HG03558 (cell line): ENCODE measurements around the gene FCHSD1.

Experiments used
- ATAC-seq: cut with Tn5 transposase; IDR thresholded peaks from one replicate; pipeline ENCODE4 v1.9.1; 2021; ENCODE audit warnings: moderate number of reproducible peaks; ENCODE audit not compliant: unreplicated experiment; ENCODE audit errors: extremely low read depth

Gene FCHSD1

DNA sequence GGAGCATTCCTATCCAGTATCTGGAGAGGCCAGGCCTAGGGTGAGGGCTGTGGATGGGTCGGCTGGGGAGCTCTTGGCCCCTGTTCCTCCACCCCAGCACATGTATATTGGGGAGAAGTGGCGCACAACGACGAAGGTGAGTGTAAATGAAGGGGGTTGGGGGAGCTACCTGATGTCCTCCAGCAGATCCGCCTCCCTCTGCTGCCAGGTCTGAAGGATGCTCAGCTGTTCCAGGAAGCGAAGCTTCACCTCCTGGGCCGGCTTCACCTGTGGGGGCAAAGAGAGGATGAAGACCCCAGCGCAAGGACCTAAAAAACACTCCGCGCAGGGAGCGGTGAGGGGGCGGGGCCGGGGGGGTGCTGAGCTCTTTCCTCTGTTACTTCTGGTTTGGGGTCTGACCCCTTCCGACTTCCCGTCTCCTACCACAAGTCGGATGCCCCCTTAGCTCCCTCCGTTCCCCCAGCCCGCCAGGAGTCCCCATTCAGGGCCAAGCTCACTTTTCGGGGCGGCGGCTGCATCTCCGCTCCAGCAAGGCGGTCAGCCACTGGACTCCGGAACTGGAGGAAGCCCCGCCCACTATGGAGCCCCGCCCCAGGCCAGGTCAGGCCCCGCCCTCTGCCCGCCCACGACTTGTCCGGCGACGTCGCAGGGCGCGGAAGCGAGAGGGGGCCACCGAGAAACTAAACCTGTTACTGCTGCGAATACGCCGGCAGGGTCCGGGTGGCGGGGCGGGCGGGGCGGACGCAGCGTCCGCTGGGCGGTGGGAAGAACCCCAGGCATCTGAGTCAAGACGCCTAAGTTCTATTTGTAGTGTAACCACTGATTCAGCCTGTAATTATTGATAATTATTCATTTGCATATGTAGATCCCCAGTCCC is at the start of gene FCHSD1:
FCHSD1 (minus strand) TSS at position 568 of the 877 bp plus-strand sequence; CDS start at position 518, 50 bp downstream.
- peak; percentile 85 for ATAC-seq

DNA sequence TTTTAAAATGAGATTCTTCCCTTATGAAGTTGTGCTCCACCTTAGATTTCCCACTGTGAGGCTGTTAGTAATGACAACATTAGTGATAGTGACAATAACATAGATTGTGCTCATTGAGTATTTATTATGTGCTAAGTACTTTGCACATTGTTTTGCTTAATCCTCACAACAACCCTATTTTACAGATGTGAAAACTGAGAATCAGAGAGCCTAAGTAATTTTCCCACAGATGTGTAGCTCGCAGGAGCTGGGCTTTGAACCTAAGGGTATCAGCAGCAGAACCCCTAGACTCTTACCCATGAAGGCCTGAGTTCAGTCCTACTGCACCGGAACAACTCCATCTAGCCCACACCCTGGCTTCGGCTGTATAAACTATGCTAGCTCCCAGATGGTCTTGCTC is 46.4 kb upstream of the FCHSD1 start:
- ATAC-seq, result no peak

DNA sequence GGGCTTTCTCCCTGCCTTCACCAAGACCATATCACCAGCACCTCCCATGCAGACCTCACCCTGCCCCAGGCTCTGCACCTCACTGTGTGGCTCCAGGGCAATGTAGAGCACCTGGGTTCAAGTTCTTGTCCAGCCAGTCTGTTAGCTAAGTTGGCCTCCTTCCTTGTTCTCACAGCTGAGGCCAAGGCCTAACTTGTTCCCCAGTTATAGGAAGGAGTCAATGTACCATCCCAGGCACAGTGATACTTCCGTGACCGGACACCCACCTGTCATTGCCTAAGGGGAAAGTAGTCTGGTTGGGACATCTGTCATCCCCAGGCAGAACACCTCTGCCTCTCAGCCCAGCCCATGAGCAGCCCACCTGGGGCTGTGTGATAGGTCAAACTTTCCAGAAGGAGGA is 45.2 kb upstream of the FCHSD1 start:
- ATAC-seq, result no peak

DNA sequence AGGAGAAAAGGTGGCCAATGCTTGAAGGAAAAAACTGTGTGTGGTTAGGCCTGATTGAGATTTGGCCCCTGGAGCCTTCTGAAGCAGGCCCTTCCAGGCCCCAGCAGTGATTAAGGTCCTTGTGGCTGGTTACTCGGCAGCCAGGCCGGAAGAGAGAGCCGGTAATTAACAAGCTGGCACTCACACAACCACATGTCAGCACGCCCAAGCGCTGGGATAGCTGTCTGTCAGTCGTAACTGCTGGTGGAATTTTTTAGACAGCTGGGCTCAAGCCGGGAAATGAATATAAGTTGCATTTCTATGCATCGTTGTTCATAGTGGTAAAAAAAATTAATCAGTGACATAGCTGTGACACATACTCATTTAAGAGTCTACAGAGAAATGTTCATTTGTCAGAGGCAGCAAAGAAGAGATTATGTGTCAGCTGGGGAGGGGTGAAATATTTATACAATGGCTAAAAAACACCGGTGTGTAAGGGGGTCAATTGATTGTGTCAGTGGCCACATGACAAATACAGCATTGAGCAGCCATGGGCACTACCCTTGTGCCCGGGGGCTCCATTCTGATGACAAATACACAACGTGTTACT is 44.5 kb upstream of the FCHSD1 start:
- ATAC-seq, result no peak

DNA sequence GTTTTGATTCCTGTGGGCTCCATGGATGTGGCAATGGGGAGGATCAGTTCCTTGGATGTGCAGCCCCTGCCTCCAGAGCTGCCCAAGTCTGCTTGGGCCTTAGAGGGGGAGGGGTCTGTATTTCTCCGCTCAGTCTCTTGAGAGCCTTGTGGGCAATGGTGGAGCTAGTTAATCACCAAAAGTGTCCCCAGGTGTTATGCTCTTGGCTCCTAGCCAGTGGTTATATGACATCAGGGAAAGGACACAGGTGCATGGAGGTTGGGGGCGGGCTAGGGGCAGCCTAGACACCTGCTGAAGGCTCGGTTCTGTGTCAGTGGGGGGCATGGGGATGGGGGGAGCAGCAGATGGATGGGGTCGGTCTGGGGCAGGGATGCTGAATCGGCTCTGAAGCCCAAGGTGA is 43.3 kb upstream of the FCHSD1 start:
- ATAC-seq, result no peak

DNA sequence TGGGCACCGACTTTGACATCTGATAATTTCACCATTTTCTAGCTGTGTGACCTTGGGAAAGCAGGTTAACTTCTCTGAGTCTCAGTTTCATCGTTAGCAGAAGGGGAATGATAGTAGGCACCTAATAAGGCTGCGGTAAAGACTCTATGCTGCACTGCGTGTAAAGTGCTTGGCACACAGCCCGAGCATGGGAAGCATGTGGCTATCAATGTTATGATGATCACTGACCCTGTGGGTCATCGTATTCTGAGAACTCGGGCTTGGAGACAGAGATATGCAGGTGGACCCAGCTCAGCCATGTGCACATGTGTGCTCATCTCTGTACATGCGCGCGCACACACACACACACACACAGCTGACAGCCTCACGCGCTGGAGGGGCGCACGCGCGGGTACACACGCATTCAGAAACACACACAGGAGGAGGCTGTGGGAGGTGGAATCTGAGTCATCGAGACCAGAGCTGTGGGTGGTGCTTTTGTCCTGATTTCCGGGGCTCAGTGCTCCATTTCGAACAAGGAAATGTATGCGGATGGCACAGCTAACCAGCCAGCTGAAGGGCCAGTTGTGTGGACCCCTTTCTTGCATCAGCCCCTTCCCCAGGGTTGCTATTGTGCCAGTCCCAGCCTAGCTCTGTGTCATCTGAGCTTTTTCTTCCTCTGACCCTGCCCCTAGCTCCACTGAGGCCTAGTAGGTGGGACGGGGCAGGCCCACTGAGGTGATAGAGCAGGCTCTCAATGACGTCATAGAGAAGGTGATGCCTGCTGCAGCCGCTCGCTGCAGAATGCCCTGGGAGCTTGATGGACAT is 41.9 kb upstream of the FCHSD1 start:
- ATAC-seq, result no peak

DNA sequence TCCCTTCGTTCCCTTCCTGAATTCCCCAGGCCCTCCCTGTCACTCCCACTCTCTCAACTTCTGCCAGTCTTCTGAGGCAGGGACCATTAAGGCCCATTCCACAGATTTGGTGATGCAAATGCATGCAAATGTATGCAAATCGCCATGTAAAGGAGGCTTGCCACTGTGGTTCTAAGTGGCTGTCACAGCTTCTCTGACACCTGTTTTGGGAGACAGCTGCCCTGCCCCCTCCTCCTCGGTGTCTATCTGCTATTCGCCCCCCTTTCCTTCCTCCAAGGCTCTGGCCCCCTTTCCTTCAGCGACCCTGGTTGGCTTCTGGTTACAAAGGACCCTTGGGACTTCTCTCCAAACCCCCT is 41.3 kb upstream of the FCHSD1 start:
- ATAC-seq, result no peak

DNA sequence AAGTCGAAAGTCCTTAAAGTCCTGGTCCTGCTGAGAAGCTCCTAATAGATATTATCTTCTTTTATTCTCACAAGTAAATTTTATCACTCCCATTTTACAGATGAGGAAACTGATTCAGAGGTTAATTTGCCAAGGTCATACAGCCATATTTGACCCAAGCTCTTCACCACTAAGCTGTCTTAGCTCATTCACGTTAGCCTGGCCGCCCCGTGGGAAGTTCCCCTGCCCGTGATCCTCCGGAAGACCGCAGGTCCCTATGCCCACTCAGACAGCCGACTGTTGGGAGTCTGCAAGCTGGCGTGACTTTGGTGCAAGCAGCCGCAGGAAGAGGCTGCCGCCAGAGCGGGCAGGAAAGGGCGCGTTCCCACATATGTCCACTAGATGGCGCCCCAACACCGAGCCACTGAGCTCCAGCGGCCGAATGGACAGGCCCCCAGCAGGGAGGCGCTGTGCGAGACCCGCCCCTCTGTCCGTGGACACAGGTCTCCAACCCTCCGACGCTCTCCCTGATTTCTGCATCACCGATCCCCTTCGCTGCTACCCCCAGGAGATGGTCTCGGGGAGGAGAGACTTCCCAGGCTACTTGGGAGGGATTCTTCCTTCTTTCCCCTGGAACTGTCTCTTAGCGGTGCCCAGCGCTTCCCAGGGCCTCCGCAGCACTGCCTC is 40.8 kb upstream of the FCHSD1 start:
- ATAC-seq, result peak; percentile 64

DNA sequence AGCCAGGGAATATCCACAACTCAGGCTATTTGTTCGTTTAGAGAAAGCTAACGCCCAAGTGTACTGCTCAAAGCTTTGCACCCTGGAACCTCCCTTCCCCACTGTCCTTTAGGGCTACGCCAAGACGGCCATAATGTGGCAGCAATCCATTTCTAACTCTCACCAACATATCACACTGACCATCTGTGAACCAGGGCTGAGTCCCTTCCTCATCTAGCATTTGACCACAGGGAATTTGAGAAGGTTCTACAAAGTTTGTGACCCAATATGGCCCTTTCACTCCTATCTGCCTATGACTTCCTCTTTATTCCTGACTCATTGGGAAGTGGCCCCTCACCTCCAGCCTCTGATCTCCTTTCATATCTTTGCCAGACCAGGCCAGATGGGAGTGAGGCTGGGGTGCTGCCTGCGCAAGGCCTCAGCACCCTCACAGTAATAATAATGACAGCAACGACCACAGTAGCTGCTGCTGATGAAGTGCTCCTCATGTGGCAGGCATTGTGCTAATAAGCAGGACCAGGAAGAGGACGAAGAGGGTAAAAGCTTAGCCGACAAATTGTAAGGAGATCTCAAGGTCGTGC is 40.2 kb upstream of the FCHSD1 start:
- ATAC-seq, result no peak

DNA sequence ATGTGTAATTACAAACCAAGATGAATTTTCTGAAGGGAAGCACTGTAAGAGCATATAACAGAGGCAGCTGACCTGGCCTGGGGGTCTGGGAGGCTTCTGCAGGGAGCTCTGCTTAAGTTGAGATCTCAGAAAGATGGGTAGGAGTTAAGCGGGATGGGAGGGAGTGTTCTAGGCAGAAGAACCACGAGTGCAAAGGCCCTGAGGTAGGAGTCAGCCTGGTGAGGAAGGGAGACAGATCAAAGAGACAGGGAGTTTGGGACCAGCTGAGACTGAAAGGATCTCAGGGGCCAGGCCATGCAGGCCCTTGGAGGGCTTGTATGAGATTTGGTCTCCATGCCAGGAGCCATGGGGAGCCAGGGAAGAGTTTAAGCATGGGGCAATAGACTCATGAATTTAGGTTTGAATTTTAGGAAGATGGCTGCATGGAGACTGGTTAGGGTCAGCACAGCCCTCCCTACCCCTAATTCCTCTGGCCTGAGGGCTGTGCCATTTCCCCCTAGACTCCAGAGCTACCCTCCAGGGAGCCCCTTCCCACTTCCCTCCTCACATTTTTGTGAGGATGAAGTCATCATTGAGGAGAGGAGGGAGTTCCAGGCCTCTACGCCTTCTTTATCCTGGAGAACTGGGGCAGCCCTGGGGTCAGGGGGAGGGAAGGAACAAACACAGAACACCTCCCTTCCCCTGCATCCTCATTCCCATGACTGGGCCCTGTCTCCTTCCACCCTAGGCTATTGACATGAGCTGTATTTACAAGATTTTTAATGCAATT is 35.6 kb upstream of the FCHSD1 start:
- ATAC-seq, result no peak

DNA sequence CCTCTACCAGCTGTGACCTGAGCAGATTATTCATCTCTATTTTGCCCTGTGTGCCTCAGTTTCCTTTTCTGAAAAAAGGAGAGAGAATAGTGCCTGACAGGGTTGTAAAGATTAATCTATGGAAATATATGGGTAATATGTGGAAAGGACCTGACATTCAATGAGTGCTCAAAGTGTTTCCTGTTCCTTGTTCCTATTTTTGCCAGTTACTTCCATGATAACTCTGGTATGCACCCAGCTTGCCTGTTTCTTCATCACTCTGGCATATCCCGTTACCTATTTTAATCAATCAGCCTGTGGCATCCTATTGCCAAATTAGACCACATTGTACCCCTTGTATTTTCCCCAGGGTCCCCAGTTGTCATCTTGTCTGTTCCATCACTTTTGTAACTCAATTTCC is 34.4 kb upstream of the FCHSD1 start:
- ATAC-seq, result no peak

DNA sequence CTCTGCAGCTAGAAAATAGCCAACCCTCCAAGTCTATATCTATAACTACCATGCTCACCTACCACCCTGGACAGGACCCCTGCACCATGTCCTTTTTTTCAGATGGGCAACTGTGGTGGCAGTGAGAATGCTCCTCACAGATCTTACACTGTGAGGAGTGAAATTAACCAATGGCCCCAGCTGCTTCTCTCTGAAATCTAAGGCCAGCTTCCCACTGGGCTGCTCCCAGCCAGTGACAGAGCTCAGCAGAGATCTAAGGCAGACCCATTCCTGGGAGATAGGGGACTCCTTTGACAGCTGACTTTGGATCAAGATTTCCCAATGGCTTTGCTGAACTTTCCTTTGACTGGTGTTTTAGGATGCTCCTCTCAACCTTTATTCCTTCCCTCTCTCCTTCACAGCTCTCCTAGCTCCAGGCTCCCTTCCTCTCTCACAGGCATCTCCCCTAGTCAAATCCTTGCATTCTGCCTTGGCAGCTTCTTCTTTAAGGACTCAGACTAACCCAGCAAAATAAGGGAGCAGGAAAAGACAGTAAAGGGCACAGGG is 32.5 kb upstream of the FCHSD1 start:
- ATAC-seq, result no peak

DNA sequence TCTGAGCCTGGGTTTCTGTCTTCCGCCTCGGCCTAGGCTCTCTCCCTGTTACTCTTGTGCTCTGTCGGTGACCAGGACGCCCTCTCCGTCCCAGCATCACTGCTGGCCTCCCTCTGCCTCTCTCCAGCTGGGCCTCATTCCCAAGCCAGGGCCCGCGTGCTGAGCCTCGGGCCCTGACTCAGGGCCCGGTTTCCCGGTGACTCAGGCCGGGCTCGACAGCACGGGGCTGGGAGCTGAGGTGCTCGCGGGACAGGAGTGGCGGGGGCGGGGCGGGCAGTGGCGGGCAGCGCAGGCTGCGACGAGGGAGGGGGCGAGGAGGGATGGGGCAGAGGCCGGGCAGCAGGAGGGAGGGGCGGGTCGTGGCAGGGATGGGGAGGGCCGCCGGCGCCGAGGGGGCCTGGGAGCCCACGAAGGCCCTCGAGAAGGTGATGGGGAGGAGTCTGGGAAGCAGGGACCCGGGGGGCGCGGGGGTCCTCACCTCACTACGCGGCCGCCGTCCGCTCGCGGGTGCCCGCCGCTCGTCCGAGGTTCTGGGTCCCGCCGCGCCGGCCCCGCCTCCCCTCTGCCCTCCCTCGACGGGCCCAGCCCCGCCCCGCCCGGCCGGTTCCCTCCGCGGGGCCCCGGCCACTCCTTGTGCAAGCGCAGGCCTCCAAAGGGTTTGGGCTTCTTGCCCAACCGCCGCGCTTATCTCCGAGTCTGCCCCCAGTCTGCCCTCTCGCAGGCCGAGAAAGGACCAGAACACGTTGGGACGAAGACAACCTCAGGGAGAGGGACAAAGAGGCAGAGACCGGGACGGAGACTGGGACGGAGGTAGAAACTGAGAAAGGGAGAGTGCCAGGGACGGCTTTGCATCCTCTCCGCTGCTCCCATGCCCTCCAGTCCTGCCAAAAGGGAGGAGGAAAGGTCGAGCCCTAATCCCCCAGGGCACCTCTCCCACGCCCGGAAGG is 30.8 kb upstream of the FCHSD1 start, which contains the start of gene ARAP3:
ARAP3 (minus strand) TSS at position 536 of the 947 bp plus-strand sequence. CDS start 1,744 bp downstream, outside the sequence.
- no peak for ATAC-seq

DNA sequence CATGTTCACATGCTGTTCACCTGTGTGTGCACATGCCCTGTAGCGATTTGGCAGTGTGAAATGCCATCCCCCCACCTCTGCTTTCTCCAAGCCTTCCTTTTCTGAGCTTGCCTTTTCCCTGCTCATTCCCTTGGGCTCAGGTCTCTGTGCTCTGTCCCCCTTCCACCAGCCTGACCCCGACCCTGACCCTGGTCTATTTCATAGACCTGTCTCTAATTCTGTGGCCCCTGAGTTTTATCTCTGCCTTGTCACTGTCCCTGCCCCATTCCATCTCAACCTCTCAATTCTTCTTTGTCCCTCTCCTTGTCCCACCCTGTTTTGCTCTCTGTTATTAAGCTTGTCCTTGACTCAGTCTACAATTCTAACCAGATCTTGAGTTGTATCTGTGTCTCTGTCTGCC is 30.1 kb upstream of the FCHSD1 start:
- ATAC-seq, result no peak

DNA sequence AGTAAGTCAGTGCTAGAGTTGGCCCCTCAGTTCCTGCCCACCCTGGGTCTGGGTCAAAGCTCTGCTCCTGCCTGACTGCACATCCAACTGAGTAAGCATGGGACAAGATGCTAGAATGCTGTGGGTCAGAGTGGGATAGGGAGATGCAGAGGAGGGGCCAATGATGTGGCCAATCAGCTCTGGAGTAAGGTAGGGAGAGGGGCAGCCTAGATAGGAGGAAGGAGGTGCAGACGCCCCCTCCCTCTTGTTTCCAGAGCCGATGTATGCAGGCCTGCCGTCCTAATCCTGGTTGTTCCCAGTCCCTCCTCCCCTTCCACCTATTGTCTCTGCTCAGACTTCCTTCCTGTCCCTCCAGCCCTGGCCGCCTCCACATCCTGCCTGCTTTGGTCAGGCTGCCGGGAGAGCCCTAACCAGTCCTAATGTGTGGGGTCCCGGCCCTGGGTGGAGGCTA is 29.6 kb upstream of the FCHSD1 start:
- no peak for ATAC-seq

DNA sequence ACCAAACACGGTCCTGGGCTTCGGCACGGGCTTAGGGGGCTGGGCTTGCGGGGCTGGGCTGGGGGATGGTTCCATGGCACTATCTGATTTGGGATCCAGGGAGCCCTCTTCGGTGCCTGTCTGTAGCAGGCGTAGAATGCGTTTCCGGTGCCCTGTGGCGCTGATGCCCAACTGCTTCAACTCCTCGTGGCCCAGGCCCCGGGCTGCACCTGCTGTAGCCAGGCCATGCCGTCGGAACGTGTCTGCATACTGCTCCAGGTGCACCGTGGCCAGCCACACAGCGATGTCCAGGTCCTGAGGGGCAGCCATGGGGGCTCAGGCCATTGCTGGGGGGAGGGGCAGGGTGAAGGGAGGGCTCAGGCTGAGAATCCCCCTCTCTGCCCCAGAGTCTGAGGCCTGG is 29.0 kb upstream of the FCHSD1 start:
- ATAC-seq, result no peak

DNA sequence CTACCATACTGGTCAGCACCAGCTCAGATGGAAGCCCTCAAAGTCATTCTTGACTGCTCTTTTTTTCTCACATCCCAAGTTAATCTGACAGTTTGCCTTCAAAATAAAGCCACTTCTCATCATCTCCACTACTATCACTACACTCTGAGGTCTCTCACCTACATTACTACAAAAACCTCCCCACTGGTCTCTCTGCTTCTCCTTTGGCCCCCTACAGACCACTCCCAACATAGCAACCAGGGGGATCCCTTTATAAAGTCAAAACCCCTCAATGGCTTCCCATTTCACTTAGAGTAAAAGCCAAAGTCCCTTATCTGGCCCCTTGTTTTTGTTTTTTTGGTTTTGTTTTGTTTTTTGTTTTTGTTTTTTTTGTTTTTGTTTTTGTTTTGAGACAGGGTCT is 26.2 kb upstream of the FCHSD1 start:
- no peak for ATAC-seq

DNA sequence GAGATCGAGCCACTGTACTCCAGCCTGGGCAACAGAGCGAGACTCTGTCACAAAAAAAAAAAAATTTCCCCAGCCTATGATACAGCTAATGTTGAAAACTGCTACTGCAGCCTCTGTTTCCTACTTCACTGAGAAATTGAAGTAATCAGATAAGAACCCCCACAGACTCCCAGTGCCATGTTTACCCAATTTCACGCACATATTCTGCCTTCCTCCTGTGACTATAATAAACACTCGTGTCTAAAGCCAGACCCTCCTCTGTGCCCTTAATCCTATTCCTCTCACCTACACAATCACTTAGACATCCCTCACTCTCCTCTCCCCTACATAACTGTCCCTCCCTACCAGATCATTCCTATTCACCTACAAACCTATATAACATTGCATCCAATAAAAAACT is 24.5 kb upstream of the FCHSD1 start:
- ATAC-seq, result no peak
